ENCODE results near the gene SUSD3.

- TF ChIP-seq CTCF (conservative IDR thresholded peaks at IDR 0.05 in 1 of 2, IDR thresholded peaks at IDR 0.05 in 1 of 2; ENCODE audit: low read depth in 1 of 2, low read length in 2 of 2) (no peak), EZH2 (IDR thresholded peaks at IDR 0.05; ENCODE audit: low read length, missing control alignments) (no peak)
Observed at GRCh38 chr9:93119703-93119952, 61.1 kb downstream of the SUSD3 start.
